Esophagus muscularis mucosa (tissue), 4 donors: ENCODE results near the gene WNT6. TPM values are rescaled to one million over a fixed set of nuclear protein-coding genes. Genes with fewer than 3 reads are reported as not detected.
A peak's percentile ranks its signal among the peaks of the same experiment; 100 is the strongest.

Source experiments
- DNase-seq: peaks from one replicate; pipeline ENCODE4 v3.0.0-alpha.2; 2017; ENCODE audit errors: extremely low spot score
- H3K27ac ChIP-seq, 4 donors: fragments of 200-600 bp; sonication (generic); replicated peaks in 1 of 4; 1 replicate in 3 of 4; 2 replicates in 1 of 4; pipeline ENCODE4 v1.5.1; 2016 to 2019; ENCODE audit warnings: mild to moderate bottlenecking in 1 of 4
- H3K27me3 ChIP-seq, 4 donors: fragments of 200-600 bp; sonication (generic); one replicate each; pipeline versions ENCODE4 v1.5.1 to v1.6.0; 2016 to 2019
- H3K36me3 ChIP-seq, 4 donors: fragments of 200-600 bp; sonication (generic); one replicate each; pipeline ENCODE4 v1.5.1; 2016 to 2019
- H3K4me1 ChIP-seq, 4 donors: fragments of 200-600 bp; sonication (generic); one replicate each; pipeline ENCODE4 v1.5.1; 2016 to 2019
- H3K4me3 ChIP-seq, 4 donors: fragments of 200-600 bp; sonication (generic); 1 replicate in 2 of 4; 2 replicates in 2 of 4; pipeline ENCODE4 v1.5.1; 2016 to 2019; ENCODE audit warnings: mild to moderate bottlenecking in 4 of 4, moderate library complexity in 1 of 4
- H3K9me3 ChIP-seq, 4 donors: fragments of 200-600 bp; sonication (generic); 1 replicate in 3 of 4; 2 replicates in 1 of 4; pipeline ENCODE4 v1.5.1; 2016 to 2019
- CTCF ChIP-seq, 3 experiments: fragments of 200-600 bp in 2 of 3; fragments of 450-650 bp in 1 of 3; sonication (generic) in 2 of 3; IDR thresholded peaks; one replicate each; pipeline ENCODE4 v1.5.1; 2017 to 2019; ENCODE audit warnings: antibody characterized with exemption in 3 of 3, mild to moderate bottlenecking in 2 of 3, moderate library complexity in 1 of 3
- EP300 ChIP-seq: sonication (generic); formaldehyde crosslinking; IDR thresholded peaks from one replicate; pipeline ENCODE4 v1.6.1; 2017; ENCODE audit warnings: antibody characterized with exemption
- POLR2A ChIP-seq: fragments of 450-650 bp; IDR thresholded peaks from one replicate; pipeline ENCODE4 v1.6.1; 2017; ENCODE audit warnings: antibody characterized with exemption, moderate library complexity, mild to moderate bottlenecking, low read depth
- POLR2AphosphoS5 ChIP-seq, 2 donors: sonication (generic); formaldehyde crosslinking; IDR thresholded peaks; one replicate each; pipeline ENCODE4 v1.6.1; 2017; ENCODE audit warnings: antibody characterized with exemption in 2 of 2
- WGBS: methylation state at CpG from one replicate; pipeline ENCODE4 v1.1.5; 2018; 5-methylcytosine and 5-hydroxymethylcytosine counted together
- intact Hi-C: fragments of 100-400 bp; cut with DNase I; formaldehyde crosslinking; loops from one replicate; pipeline ENCODE4 v1.15.1; 2023
- total RNA-seq, 4 donors: library from RNA; depleted of rRNA; stranded (reverse); fragments of >200 nt; gene quantifications; one replicate each; pipeline versions ENCODE4 v1.1.0 to v1.2.1, GENCODE V29; 2016

Gene WNT6
- total RNA-seq, 4 donors from 2014 or later: 2.9 to 14.3 (median 8.0) TPM

- intact Hi-C loops: no loop called here
- H3K36me3 ChIP-seq: no peaks in the 10 kb centered on the region
- peaks cover 19 to 40% (median 32%) of the 10 kb centered on the region in 4 donors for H3K4me1 ChIP-seq
- H3K27ac ChIP-seq: no peak overlapping the region
- TF ChIP-seq EP300 (no peak), CTCF (IDR thresholded peaks at IDR 0.05) (no peak), POLR2AphosphoS5 (IDR thresholded peaks at IDR 0.05) (no peak), POLR2A (no peak)
- H3K4me3 ChIP-seq: peak overlapping the region in 2 of 4 donors; percentile 53 to 57
- H3K9me3 ChIP-seq: no peaks in the 10 kb centered on the region
- peaks cover 0 to 82% (median 40%) of the 10 kb centered on the region in 4 donors for H3K27me3 ChIP-seq
- WGBS: 86% methylated on average over 4 of the region's 4 CpGs
- DNase-seq: no peak
Measured at GRCh38 chr2:218882866-218883366, 23.3 kb downstream of the WNT6 start.

- H3K27ac ChIP-seq: peak overlapping the region in 1 of 4 donors; percentile 7
- TF ChIP-seq EP300 (no peak), POLR2A (no peak), CTCF (IDR thresholded peaks at IDR 0.05) (no peak), POLR2AphosphoS5 (IDR thresholded peaks at IDR 0.05) (no peak)
- peaks cover 19 to 40% (median 32%) of the 10 kb centered on the region in 4 donors for H3K4me1 ChIP-seq
- no peaks in the 10 kb centered on the region for H3K9me3 ChIP-seq
- H3K36me3 ChIP-seq: no peaks in the 10 kb centered on the region
- intact Hi-C loops: no loop called here
- 48% methylated on average over 5 of the region's 89 CpGs for WGBS
- no peak for DNase-seq
- peak overlapping the region; percentile 53 to 63 (median 55) for H3K4me3 ChIP-seq
- H3K27me3 ChIP-seq: peaks cover 0 to 73% (median 32%) of the 10 kb centered on the region in 4 donors
Measured at GRCh38 chr2:218883491-218884490, 24.2 kb downstream of the WNT6 start.

- Histone ChIP-seq H3K27me3 (peaks cover 0 to 66% (median 24%) of the 10 kb centered on the region in 4 donors), H3K9me3 (no peaks in the 10 kb centered on the region), H3K4me3 (no peak overlapping the region), H3K27ac (no peak overlapping the region), H3K36me3 (no peaks in the 10 kb centered on the region), H3K4me1 (peaks cover 19 to 32% (median 29%) of the 10 kb centered on the region in 4 donors)
- WGBS: 90% methylated on average over 2 of the region's 2 CpGs
- TF ChIP-seq POLR2AphosphoS5 (IDR thresholded peaks at IDR 0.05): no peak
- TF ChIP-seq EP300: no peak
- TF ChIP-seq CTCF (IDR thresholded peaks at IDR 0.05): no peak
- no peak for TF ChIP-seq POLR2A
- intact Hi-C loops: no loop called here
- no peak for DNase-seq
Measured at GRCh38 chr2:218884519-218884918, 24.9 kb downstream of the WNT6 start.

- DNase-seq: no peak
Measured at GRCh38 chr2:218885981-218886947, 26.7 kb downstream of the WNT6 start.

More at GRCh38 chr2:218885981-218886947, 26.7 kb downstream of the WNT6 start:
- no peaks in the 10 kb centered on the region for H3K9me3 ChIP-seq
- no peak overlapping the region for H3K27ac ChIP-seq
- intact Hi-C loops: no loop called here
- H3K4me1 ChIP-seq: peaks cover 8 to 16% (median 15%) of the 10 kb centered on the region in 4 donors
- no peak overlapping the region for H3K4me3 ChIP-seq
- 67% methylated on average over 11 of the region's 12 CpGs for WGBS
- TF ChIP-seq CTCF (IDR thresholded peaks at IDR 0.05) (no peak), EP300 (no peak), POLR2A (no peak), POLR2AphosphoS5 (IDR thresholded peaks at IDR 0.05) (no peak)
- no peaks in the 10 kb centered on the region for H3K36me3 ChIP-seq
- H3K27me3 ChIP-seq: peaks cover 0 to 48% (median 7%) of the 10 kb centered on the region in 4 donors
